NCI-H526 (cell line): ENCODE measurements around the gene MMP7.
A peak's percentile ranks its signal among the peaks of the same experiment; 100 is the strongest.

Experiments
- DNase-seq, 2 experiments: peaks; one replicate each; lab custom pipeline; 2025; lab: John Stamatoyannopoulos, UW

The MMP7 gene

DNA sequence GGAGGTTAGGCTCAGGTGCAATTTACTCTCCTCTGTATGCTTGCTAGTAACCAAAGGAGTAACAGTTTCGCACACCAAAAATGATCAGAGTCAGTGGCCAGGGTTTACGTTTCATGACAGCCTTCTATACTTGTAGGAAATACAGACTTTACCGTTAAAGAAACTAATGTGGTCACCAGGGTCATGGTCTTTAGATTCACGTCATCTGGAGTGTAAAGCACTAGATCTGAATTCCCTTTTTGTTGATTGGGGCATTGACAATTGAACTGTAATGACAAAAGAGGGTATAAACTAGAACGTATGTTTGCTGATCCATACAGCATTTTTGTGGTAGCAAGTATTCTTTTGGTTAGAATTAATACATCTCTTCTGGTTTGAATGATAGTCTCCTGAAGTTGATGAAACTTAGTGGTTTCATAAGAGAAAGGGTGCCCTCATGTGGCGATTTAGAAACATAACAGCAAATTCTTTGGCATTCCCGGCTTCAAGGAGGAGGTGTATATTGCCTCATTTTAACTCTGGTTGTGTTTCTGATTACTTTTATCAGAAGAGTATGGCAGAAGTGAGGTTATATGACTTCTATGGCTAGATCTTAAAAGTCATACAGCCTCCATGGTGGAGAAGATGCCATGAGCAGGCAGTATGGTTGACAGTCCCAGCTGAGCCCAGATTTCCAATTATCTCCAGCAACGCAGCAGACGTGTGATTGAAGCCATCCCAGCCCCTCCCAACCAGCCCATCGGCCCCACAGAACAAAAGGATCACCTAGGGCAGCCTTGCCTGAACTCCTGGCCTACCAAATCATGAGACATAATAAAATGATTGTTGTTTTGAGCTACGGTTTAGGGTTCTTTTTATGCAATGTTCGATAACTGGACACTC, 35.1 kb downstream of the MMP7 start:
- DNase-seq, result peak; percentile 84 to 92

DNA sequence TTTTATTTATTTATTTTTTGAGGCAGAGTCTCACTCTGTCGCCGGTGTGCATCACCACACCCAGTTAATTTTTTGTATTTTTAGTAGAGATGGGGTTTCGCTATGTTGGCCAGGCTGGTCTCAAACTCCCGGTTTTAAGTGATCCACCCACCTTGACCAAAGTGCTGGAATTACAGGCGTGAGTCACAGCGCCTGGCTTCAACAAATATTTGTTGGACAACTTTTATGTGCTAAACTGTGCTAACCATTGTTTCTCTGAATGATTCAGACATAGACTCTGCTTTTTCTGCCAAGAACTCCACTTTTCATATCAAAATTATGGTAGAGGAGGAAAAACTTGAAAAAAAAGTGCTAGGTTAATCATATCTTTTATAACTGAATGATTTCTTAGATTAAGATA, 36.3 kb downstream of the MMP7 start:
- DNase-seq, result no peak

GRCh38 chr11:102493524-102493923, 37.0 kb downstream of the MMP7 start:
- no peak for DNase-seq

- no peak for DNase-seq
Measured at GRCh38 chr11:102491969-102492368, 38.6 kb downstream of the MMP7 start.

GRCh38 chr11:102489186-102490145, 41.1 kb downstream of the MMP7 start:
- DNase-seq, result no peak

- no peak for DNase-seq
Measured at GRCh38 chr11:102488208-102488607, 42.3 kb downstream of the MMP7 start.

DNA sequence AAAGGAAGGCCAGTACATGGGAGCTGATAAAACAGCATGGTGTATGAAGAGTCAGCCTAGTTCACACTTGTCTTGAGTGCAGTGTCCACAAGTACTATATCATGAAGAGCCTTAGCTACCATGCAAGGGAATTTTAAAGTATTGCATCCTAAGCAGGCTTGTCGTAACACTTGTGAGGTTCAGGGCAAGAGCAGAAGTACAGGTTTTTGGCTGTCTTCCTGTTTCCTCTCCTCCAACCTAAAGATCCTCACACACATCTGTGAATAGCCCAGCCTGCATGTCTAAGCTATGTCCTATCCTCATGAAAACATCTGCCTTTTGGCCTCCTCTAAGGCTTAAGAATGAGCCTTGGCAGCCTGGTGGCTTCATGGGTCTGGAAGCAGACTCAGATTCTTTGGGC, 43.3 kb downstream of the MMP7 start:
- no peak for DNase-seq

GRCh38 chr11:102486584-102486983, 44.0 kb downstream of the MMP7 start:
- no peak for DNase-seq

- no peak for DNase-seq
Measured at GRCh38 chr11:102485095-102485722, 45.3 kb downstream of the MMP7 start.

DNA sequence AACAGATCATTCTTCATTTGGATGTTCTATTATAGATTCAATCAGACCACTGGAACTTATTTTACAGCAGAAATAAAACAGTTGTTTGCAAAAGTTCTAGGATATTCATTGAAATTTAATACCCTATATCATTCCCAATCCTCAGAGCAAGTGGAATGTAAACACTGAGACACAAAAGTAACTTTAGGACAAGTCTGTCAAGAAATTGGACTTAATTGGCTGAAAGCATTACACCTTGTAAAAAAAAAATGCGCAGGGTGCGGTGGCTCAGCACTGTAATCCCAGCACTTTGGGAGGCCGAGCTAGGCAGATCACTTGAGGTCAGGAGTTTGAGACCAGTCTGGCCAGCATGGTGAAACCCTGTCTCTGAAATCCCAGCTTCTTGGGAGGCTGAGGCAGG, 48.1 kb downstream of the MMP7 start:
- no peak for DNase-seq

DNA sequence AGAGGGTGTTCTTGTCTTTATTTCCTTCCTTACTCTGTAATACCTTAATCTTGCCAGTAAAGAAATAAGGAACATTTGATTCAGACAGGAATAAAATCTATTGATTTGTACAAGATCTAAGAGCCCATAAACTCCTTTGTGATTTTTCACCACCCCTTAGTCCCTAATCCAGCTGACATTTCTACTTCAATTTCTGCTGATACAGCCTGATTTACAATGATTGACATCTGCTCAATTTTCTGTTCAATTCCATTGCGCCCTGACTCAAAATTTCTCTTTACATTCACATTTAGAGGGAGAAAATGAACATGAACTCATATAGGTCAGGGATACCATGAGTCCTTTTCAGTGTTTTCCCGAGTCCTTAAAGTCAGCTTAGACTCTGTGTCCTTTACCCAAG, 50.8 kb downstream of the MMP7 start:
- DNase-seq, result no peak

DNA sequence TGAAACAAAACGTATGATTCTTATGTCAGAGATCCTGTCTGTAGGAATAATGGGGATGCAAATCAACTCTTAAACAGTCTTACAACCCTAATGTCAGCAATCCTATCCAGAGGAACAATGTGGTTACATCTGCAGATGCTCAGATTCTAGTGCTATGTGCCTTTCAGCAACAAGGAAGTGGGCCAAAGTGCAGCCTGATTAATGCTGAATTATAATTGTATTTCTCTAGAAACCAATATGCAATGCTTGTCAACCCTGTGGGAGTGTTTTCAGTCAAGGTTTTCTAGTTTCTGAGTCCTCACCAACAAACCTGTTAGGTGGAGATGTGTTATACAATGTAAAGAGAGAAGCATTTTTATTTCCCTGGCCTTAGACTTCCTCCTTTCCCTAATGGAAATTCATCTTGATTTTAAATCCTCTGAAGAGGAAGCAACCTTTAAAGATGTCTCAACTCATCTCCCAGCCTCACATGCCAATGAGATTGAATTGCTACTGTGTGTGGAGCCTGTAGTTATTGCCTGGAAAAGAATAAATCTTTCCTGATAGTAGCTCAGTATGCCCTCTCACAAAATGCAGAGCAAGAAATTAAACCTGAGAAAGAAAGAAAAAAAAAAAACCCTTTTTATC, 51.8 kb downstream of the MMP7 start:
- peak in 1 of 2 experiments; percentile 41 for DNase-seq

DNA sequence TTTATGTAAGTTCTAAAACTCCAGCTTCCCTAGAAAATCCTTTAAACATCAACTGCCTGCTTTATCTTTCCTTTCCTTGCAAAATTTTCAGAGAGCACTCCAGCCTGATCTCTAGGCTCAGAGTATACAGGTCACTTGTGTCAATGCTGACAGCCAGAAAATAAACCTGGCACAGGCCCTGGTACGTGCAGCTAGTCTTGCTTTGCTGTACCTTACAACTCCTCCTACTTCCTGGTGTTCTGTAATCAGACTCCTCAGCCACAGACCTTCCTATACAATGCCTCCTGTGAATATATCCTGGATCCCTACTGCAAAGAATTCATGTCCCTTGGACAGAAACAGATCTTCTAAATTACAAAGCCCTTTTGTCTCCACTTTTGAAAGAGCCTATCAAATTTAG, 53.7 kb downstream of the MMP7 start:
- DNase-seq, result peak; percentile 46 to 58

GRCh38 chr11:102476069-102476468, 54.5 kb downstream of the MMP7 start:
- DNase-seq, result no peak

GRCh38 chr11:102473543-102473942, 57.0 kb downstream of the MMP7 start:
- DNase-seq, result no peak

DNA sequence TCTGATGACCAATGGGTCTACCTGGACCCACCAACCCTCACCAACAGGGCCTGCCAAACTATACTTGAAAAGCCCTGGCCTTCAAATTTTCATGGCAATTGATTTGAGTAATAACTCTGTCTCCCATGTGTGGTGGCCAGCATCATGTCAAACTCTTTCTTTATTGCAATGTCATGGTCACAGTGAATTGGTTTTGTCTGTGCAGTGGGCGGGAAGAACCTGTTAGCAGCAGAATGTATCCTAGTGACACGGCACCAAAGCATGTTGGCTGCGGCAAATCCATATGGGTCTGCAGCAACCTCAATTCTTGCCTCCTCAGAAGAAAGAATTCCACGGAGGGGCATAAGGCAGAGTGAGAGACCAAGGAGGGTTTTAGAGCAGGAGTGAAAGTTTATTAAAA, 58.4 kb downstream of the MMP7 start:
- no peak for DNase-seq

GRCh38 chr11:102471474-102471873, 59.1 kb downstream of the MMP7 start:
- DNase-seq, result no peak
